Natural killer cell (primary cell): ENCODE data around the gene BEAN1. TPM values are rescaled to one million over a fixed set of nuclear protein-coding genes. Genes with fewer than 3 reads are reported as not detected.

ENCODE experiments used
- ATAC-seq, 3 donors: fragments of 150-1000 bp in 2 of 3; fragments of 200-7000 bp in 1 of 3; cut with Tn5 transposase; 1 replicate in 1 of 3; 2 replicates in 2 of 3; pipeline ENCODE4 v1.10.0; 2021; ENCODE audit warnings: mild to moderate bottlenecking in 2 of 3, moderate library complexity in 2 of 3
- DNase-seq, 2 donors: peaks; one replicate each; pipeline versions ENCODE4 v3.0.0 to v3.0.0-alpha.2; 2013 to 2021; ENCODE audit warnings: mixed read lengths in 1 of 2
- H3K27ac ChIP-seq: one replicate; pipeline ENCODE4 v1.5.1; 2013; ENCODE audit warnings: mild to moderate bottlenecking, low read length
- H3K27me3 ChIP-seq: one replicate; pipeline ENCODE4 v1.6.1; 2013; ENCODE audit warnings: low read length; ENCODE audit not compliant: control insufficient read depth, insufficient read depth
- H3K36me3 ChIP-seq: one replicate; pipeline ENCODE4 v1.6.1; 2013; ENCODE audit warnings: low read length; ENCODE audit not compliant: control insufficient read depth, insufficient read depth
- H3K4me1 ChIP-seq: one replicate; pipeline ENCODE4 v1.6.1; 2013; ENCODE audit warnings: low read length; ENCODE audit not compliant: control insufficient read depth, insufficient read depth
- H3K4me3 ChIP-seq: one replicate; pipeline ENCODE4 v1.5.1; 2013; ENCODE audit warnings: low read length
- H3K9me3 ChIP-seq: one replicate; pipeline ENCODE4 v1.6.1; 2013; ENCODE audit warnings: low read length; ENCODE audit not compliant: control insufficient read depth, insufficient read depth
- H3K27ac Mint-ChIP-seq, 2 donors: one replicate each; pipeline ENCODE4 v1.8.0; 2022; ENCODE audit warnings: mild to moderate bottlenecking in 2 of 2, mixed read lengths in 2 of 2, moderate library complexity in 1 of 2
- H3K27me3 Mint-ChIP-seq, 2 donors: one replicate each; pipeline ENCODE4 v1.8.0; 2022; ENCODE audit warnings: low read depth in 2 of 2, mixed read lengths in 2 of 2
- H3K36me3 Mint-ChIP-seq: one replicate; pipeline ENCODE4 v1.8.0; 2022; ENCODE audit warnings: mixed read lengths
- H3K4me1 Mint-ChIP-seq, 2 donors: one replicate each; pipeline ENCODE4 v1.8.0; 2022; ENCODE audit warnings: mixed read lengths in 2 of 2
- H3K4me3 Mint-ChIP-seq: one replicate; pipeline ENCODE4 v1.8.0; 2022; ENCODE audit warnings: mild to moderate bottlenecking, moderate library complexity, mixed read lengths
- H3K9me3 Mint-ChIP-seq, 2 donors: one replicate each; pipeline ENCODE4 v1.8.0; 2022; ENCODE audit warnings: mixed read lengths in 2 of 2
- CTCF ChIP-seq: fragments of 200-600 bp; IDR thresholded peaks from one replicate; pipeline ENCODE4 v1.8.0; 2022; ENCODE audit warnings: antibody characterized with exemption
- WGBS: methylation state at CpG from one replicate; pipeline ENCODE4 v1.1.7; 2013; ENCODE audit warnings: missing lambda C conversion rate; ENCODE audit not compliant: insufficient coverage; 5-methylcytosine and 5-hydroxymethylcytosine counted together
- intact Hi-C: fragments of 100-400 bp; cut with micrococcal nuclease; formaldehyde crosslinking; loops from one replicate; pipeline ENCODE4 v1.14.2; 2022
- total RNA-seq, 4 donors: library from RNA; stranded (reverse); fragments of 120-200 nt in 1 of 4; gene quantifications; one replicate each; pipeline versions ENCODE4 v1.2.3 to v1.2.4, GENCODE V29; 2013 to 2022

The BEAN1 gene
- total RNA-seq, 3 donors from 2014 or later (not counting 1 experiment from before 2014, with no cell fraction given): not detected

GRCh38 chr16:66420396-66420795 is 6.7 kb upstream of the BEAN1 start:
- no peak overlapping the region for H3K4me3 Mint-ChIP-seq
- Histone ChIP-seq H3K4me3 (no peak overlapping the region), H3K27me3 (peaks cover 5% of the 10 kb centered on the region), H3K27ac (no peak overlapping the region), H3K36me3 (no peaks in the 10 kb centered on the region), H3K9me3 (no peaks in the 10 kb centered on the region), H3K4me1 (no peaks in the 10 kb centered on the region)
- no peaks in the 10 kb centered on the region for H3K36me3 Mint-ChIP-seq
- H3K4me1 Mint-ChIP-seq: peaks cover 0 to 5% of the 10 kb centered on the region in 2 donors
- 71% methylated on average over 1 of the region's 1 CpG for WGBS
- DNase-seq (no peak), ATAC-seq (no peak)
- no peaks in the 10 kb centered on the region for H3K9me3 Mint-ChIP-seq
- H3K27me3 Mint-ChIP-seq: peaks cover 36 to 38% of the 10 kb centered on the region in 2 donors
- H3K27ac Mint-ChIP-seq: no peak overlapping the region
- no peak for TF ChIP-seq CTCF
- intact Hi-C loops: no loop called here

- Mint-ChIP-seq H3K27ac (no peak overlapping the region), H3K9me3 (no peaks in the 10 kb centered on the region), H3K4me1 (peaks cover 0 to 9% of the 10 kb centered on the region in 2 donors), H3K4me3 (no peak overlapping the region), H3K27me3 (peaks cover 47 to 51% of the 10 kb centered on the region in 2 donors), H3K36me3 (no peaks in the 10 kb centered on the region)
- Histone ChIP-seq H3K36me3 (no peaks in the 10 kb centered on the region), H3K4me1 (peaks cover 5% of the 10 kb centered on the region), H3K27ac (no peak overlapping the region), H3K27me3 (peaks cover 13% of the 10 kb centered on the region), H3K4me3 (no peak overlapping the region), H3K9me3 (no peaks in the 10 kb centered on the region)
- intact Hi-C loops: no loop called here
- ATAC-seq: no peak
- 94% methylated on average over 6 of the region's 6 CpGs for WGBS
- no peak for DNase-seq
- TF ChIP-seq CTCF: no peak
These were observed 5.2 kb upstream of the BEAN1 start for GRCh38 chr16:66421891-66422290.

GRCh38 chr16:66422366-66422765 is 4.7 kb upstream of the BEAN1 start:
- no peak for ATAC-seq
- H3K4me1 Mint-ChIP-seq: peaks cover 0 to 9% of the 10 kb centered on the region in 2 donors
- H3K4me3 Mint-ChIP-seq: no peak overlapping the region
- Histone ChIP-seq H3K4me3 (no peak overlapping the region), H3K4me1 (peaks cover 5% of the 10 kb centered on the region), H3K9me3 (no peaks in the 10 kb centered on the region), H3K36me3 (no peaks in the 10 kb centered on the region), H3K27me3 (peaks cover 13% of the 10 kb centered on the region), H3K27ac (no peak overlapping the region)
- no peaks in the 10 kb centered on the region for H3K9me3 Mint-ChIP-seq
- intact Hi-C loops: no loop called here
- TF ChIP-seq CTCF: no peak
- H3K27me3 Mint-ChIP-seq: peaks cover 47 to 51% of the 10 kb centered on the region in 2 donors
- H3K27ac Mint-ChIP-seq: no peak overlapping the region
- no peak for DNase-seq
- 52% methylated on average over 2 of the region's 2 CpGs for WGBS
- H3K36me3 Mint-ChIP-seq: no peaks in the 10 kb centered on the region

- ATAC-seq (no peak), DNase-seq (no peak)
- no peak for TF ChIP-seq CTCF
- intact Hi-C loops: no loop called here
- H3K27ac Mint-ChIP-seq: no peak overlapping the region
- Histone ChIP-seq H3K4me3 (no peak overlapping the region), H3K4me1 (peaks cover 12% of the 10 kb centered on the region), H3K36me3 (no peaks in the 10 kb centered on the region), H3K27ac (no peak overlapping the region), H3K9me3 (no peaks in the 10 kb centered on the region), H3K27me3 (peaks cover 21% of the 10 kb centered on the region)
- WGBS: 88% methylated on average over 1 of the region's 1 CpG
- no peak overlapping the region for H3K4me3 Mint-ChIP-seq
- no peaks in the 10 kb centered on the region for H3K9me3 Mint-ChIP-seq
- H3K36me3 Mint-ChIP-seq: no peaks in the 10 kb centered on the region
- H3K27me3 Mint-ChIP-seq: peaks cover 48 to 51% of the 10 kb centered on the region in 2 donors
- peaks cover 0 to 5% of the 10 kb centered on the region in 2 donors for H3K4me1 Mint-ChIP-seq
These were observed 3.9 kb upstream of the BEAN1 start for GRCh38 chr16:66423177-66423576.
